IMR-90 (cell line): Measurements from ENCODE around the gene SSBP3. TPM values are rescaled to one million over a fixed set of nuclear protein-coding genes. Genes with fewer than 3 reads are reported as not detected.

Experiments
- ATAC-seq: fragments of 200-7000 bp; cut with Tn5 transposase; 2 replicates; pipeline ENCODE4 v1.9.1; 2020; ENCODE audit warnings: low read depth, mild to moderate bottlenecking, moderate library complexity
- BruUV-seq: library from RNA; stranded (reverse); fragments of 400-500 nt; replicated peaks from 2 replicates; lab custom pipeline; 2021; lab: Mats Ljungman, UMichigan
- CTCF ChIA-PET: fragments of 300-600 bp; formaldehyde crosslinking; extraction: SDS; loops from one replicate; lab custom pipeline; 2021; ENCODE audit warnings: antibody characterized with exemption; lab: Yijun Ruan, JAX
- POLR2A ChIA-PET: fragments of 300-600 bp; sonication (Branson Sonifier 250); formaldehyde crosslinking; loops from one replicate; lab custom pipeline; 2022; ENCODE audit warnings: antibody characterized with exemption; ENCODE audit not compliant: unreplicated experiment; lab: Charles Lee
- DNase-seq: peaks from one replicate; pipeline ENCODE4 v3.0.0; 2013
- H2AFZ ChIP-seq: replicated peaks from 2 replicates; pipeline ENCODE3; 2013; ENCODE audit warnings: low read length, mild to moderate bottlenecking; ENCODE audit not compliant: poor library complexity
- H2AK5ac ChIP-seq: 2 replicates; pipeline ENCODE4 v1.6.1; 2013; ENCODE audit warnings: low read depth, low read length, inconsistent platforms
- H2AK9ac ChIP-seq: replicated peaks from 2 replicates; pipeline ENCODE3; 2013; ENCODE audit warnings: mild to moderate bottlenecking, low read depth, low read length, moderate library complexity; ENCODE audit not compliant: poor library complexity
- H2BK120ac ChIP-seq: 2 replicates; pipeline ENCODE4 v1.6.1; 2013; ENCODE audit warnings: low read depth, low read length, inconsistent platforms
- H2BK15ac ChIP-seq: 3 replicates; pipeline ENCODE4 v1.6.1; 2013; ENCODE audit warnings: low read depth, low read length, inconsistent platforms
- H2BK20ac ChIP-seq: 2 replicates; pipeline ENCODE4 v1.6.1; 2013; ENCODE audit warnings: low read depth, mild to moderate bottlenecking, inconsistent platforms, low read length, moderate library complexity
- H2BK5ac ChIP-seq: 2 replicates; pipeline ENCODE4 v1.6.1; 2013; ENCODE audit warnings: mild to moderate bottlenecking, low read depth, low read length, inconsistent platforms; ENCODE audit not compliant: poor library complexity, severe bottlenecking
- H3K14ac ChIP-seq: replicated peaks from 2 replicates; pipeline ENCODE4 v1.6.1; 2013; ENCODE audit warnings: low read depth, low read length, inconsistent platforms
- H3K18ac ChIP-seq: 2 replicates; pipeline ENCODE4 v1.6.1; 2013; ENCODE audit warnings: low read depth, low read length, control low read depth
- H3K23ac ChIP-seq: 2 replicates; pipeline ENCODE4 v1.6.1; 2013; ENCODE audit warnings: low read depth, low read length, inconsistent platforms
- H3K27ac ChIP-seq: 2 replicates; pipeline ENCODE4 v1.5.1; 2013; ENCODE audit warnings: mild to moderate bottlenecking, control low read depth, low read length; ENCODE audit not compliant: insufficient read depth
- H3K27me3 ChIP-seq: 2 replicates; pipeline ENCODE4 v1.6.1; 2013; ENCODE audit warnings: low read length; ENCODE audit not compliant: control insufficient read depth, insufficient read depth
- H3K36me3 ChIP-seq: 2 replicates; pipeline ENCODE4 v1.6.1; 2013; ENCODE audit warnings: low read length, mixed read lengths; ENCODE audit not compliant: control insufficient read depth, insufficient read depth
- H3K4ac ChIP-seq: 2 replicates; pipeline ENCODE4 v1.6.1; 2013; ENCODE audit warnings: low read depth, low read length, inconsistent platforms
- H3K4me1 ChIP-seq: 2 replicates; pipeline ENCODE4 v1.6.1; 2013; ENCODE audit warnings: low read length, mixed read lengths; ENCODE audit not compliant: control insufficient read depth, insufficient read depth
- H3K4me2 ChIP-seq: 2 replicates; pipeline ENCODE4 v1.6.1; 2013; ENCODE audit warnings: low read depth, mild to moderate bottlenecking, control low read depth, low read length, moderate library complexity
- H3K4me3 ChIP-seq: 2 replicates; pipeline ENCODE4 v1.5.1; 2013; ENCODE audit warnings: low read depth, mild to moderate bottlenecking, control low read depth, low read length, moderate library complexity; ENCODE audit not compliant: insufficient read depth
- H3K56ac ChIP-seq: 2 replicates; pipeline ENCODE4 v1.6.1; 2013; ENCODE audit warnings: low read length, inconsistent platforms; ENCODE audit not compliant: insufficient read depth; ENCODE audit errors: extremely low read depth
- H3K79me1 ChIP-seq, 2 experiments: 2 replicates each; pipeline ENCODE4 v1.6.1; 2013; ENCODE audit warnings: low read length in 2 of 2, inconsistent platforms in 1 of 2, low read depth in 1 of 2
- H3K9ac ChIP-seq: 2 replicates; pipeline ENCODE4 v1.6.1; 2013; ENCODE audit warnings: low read depth, low read length, control low read depth
- H3K9me1 ChIP-seq: 2 replicates; pipeline ENCODE4 v1.6.1; 2013; ENCODE audit warnings: low read length, inconsistent platforms; ENCODE audit not compliant: insufficient read depth
- H3K9me3 ChIP-seq: 2 replicates; pipeline ENCODE4 v1.6.1; 2013; ENCODE audit warnings: low read length; ENCODE audit not compliant: control insufficient read depth, insufficient read depth
- H4K20me1 ChIP-seq: 2 replicates; pipeline ENCODE4 v1.6.1; 2013; ENCODE audit warnings: low read length, inconsistent platforms; ENCODE audit not compliant: insufficient read depth
- H4K5ac ChIP-seq: 2 replicates; pipeline ENCODE4 v1.6.1; 2013; ENCODE audit warnings: mild to moderate bottlenecking, low read depth, low read length, control low read depth
- H4K8ac ChIP-seq, 2 experiments: 2 replicates each; pipeline ENCODE4 v1.6.1; 2013; ENCODE audit warnings: low read depth in 2 of 2, low read length in 2 of 2, control low read depth in 1 of 2, inconsistent platforms in 1 of 2
- H4K91ac ChIP-seq: 2 replicates; pipeline ENCODE4 v1.6.1; 2013; ENCODE audit warnings: low read depth, low read length, inconsistent platforms; ENCODE audit not compliant: insufficient read depth
- BHLHE40 ChIP-seq: fragments of 150-350 bp; IDR thresholded peaks from 2 replicates; pipeline ENCODE4 v1.6.1; 2016; ENCODE audit warnings: mild to moderate bottlenecking, low read depth, low read length
- CEBPB ChIP-seq: IDR thresholded peaks from 2 replicates; pipeline ENCODE4 v1.6.1; 2012; ENCODE audit warnings: low read depth, low read length, improper control_type of control experiment
- CHD1 ChIP-seq: IDR thresholded peaks from 2 replicates; pipeline ENCODE4 v1.6.1; 2012; ENCODE audit warnings: low read depth, low read length, improper control_type of control experiment
- CTCF ChIP-seq: conservative IDR thresholded peaks from 2 replicates; pipeline ENCODE4 v1.5.1; 2012; ENCODE audit warnings: mild to moderate bottlenecking, low read depth, low read length, improper control_type of control experiment
- ELK1 ChIP-seq: fragments of 150-350 bp; IDR thresholded peaks from 2 replicates; pipeline ENCODE4 v1.6.1; 2016; ENCODE audit warnings: low read depth, mild to moderate bottlenecking, low read length, moderate library complexity, borderline replicate concordance
- FOS ChIP-seq: fragments of 150-350 bp; IDR thresholded peaks from 2 replicates; pipeline ENCODE4 v1.6.1; 2016; ENCODE audit warnings: low read depth, low read length
- MAFK ChIP-seq: IDR thresholded peaks from 2 replicates; pipeline ENCODE4 v1.6.1; 2012; ENCODE audit warnings: low read depth, low read length, improper control_type of control experiment
- MAZ ChIP-seq: IDR thresholded peaks from 2 replicates; pipeline ENCODE4 v1.6.1; 2012; ENCODE audit warnings: low read depth, mild to moderate bottlenecking, low read length, improper control_type of control experiment, moderate library complexity, borderline replicate concordance
- NFE2L2 ChIP-seq: fragments of 150-350 bp; IDR thresholded peaks from 2 replicates; pipeline ENCODE4 v1.6.1; 2016; ENCODE audit warnings: low read depth, mild to moderate bottlenecking, low read length
- POLR2A ChIP-seq: IDR thresholded peaks from 2 replicates; pipeline ENCODE4 v1.6.1; 2012; ENCODE audit warnings: mild to moderate bottlenecking, low read depth, low read length
- RAD21 ChIP-seq: IDR thresholded peaks from 2 replicates; pipeline ENCODE4 v1.6.1; 2012; ENCODE audit warnings: low read length, improper control_type of control experiment
- RCOR1 ChIP-seq: IDR thresholded peaks from 2 replicates; pipeline ENCODE4 v1.6.1; 2012; ENCODE audit warnings: mild to moderate bottlenecking, low read length, improper control_type of control experiment; ENCODE audit not compliant: insufficient replicate concordance
- RFX5 ChIP-seq: IDR thresholded peaks from 2 replicates; pipeline ENCODE4 v1.8.0; 2012; ENCODE audit warnings: low read depth, mild to moderate bottlenecking, low read length, moderate library complexity
- USF2 ChIP-seq: fragments of 150-350 bp; IDR thresholded peaks from 2 replicates; pipeline ENCODE4 v1.6.1; 2017; ENCODE audit warnings: mild to moderate bottlenecking, antibody characterized with exemption, low read length, low read depth
- WGBS, 2 experiments: methylation state at CpG; one replicate each; pipeline versions ENCODE4 v1.1.5 to v1.1.7; 2013; ENCODE audit warnings: missing lambda C conversion rate in 2 of 2; ENCODE audit not compliant: insufficient read length in 1 of 2; ENCODE audit errors: extremely low coverage in 2 of 2; 5-methylcytosine and 5-hydroxymethylcytosine counted together
- dilution Hi-C: fragments of 300-500 bp; cut with HindIII; formaldehyde crosslinking; loops from one replicate; pipeline ENCODE4 v1.14.3; 2018; ENCODE audit warnings: low sequenced_read_pairs; ENCODE audit not compliant: unreplicated experiment
- in situ Hi-C: fragments of 300-500 bp; cut with MboI; formaldehyde crosslinking; loops from 3 replicates; pipeline ENCODE4 v1.14.3; 2019; ENCODE audit warnings: low sequenced_read_pairs, inconsistent platforms, mixed read lengths
- intact Hi-C: fragments of 100-400 bp; cut with micrococcal nuclease; formaldehyde crosslinking; loops from 2 replicates; pipeline ENCODE4 v1.10.0; 2022
- polyA plus RNA-seq, 3 experiments: library from polyadenylated mRNA; depleted of rRNA; stranded (reverse); fragments of >200 nt; gene quantifications; 2 replicates each; pipeline ENCODE4 v1.2.3, GENCODE V29; 2012; ENCODE audit warnings: low replicate concordance in 1 of 3
- total RNA-seq: library from RNA; depleted of rRNA; stranded (reverse); fragments of >200 nt; gene quantifications from 2 replicates; pipeline ENCODE4 v1.2.3, GENCODE V29; 2012

The SSBP3 gene
- total and polyA plus RNA-seq, 2 of the 4 experiments (the other 2 are of a cell fraction) = 10.9 to 39.6 TPM

- peak overlapping the region; percentile 72 for H2AK5ac ChIP-seq
- peaks cover 26% of the 10 kb centered on the region for H3K36me3 ChIP-seq
- H2BK20ac ChIP-seq = peak overlapping the region; percentile 62; the same call in 1 of the 2 replicates
- peak overlapping the region; percentile 36; the same call in 1 of the 2 replicates for H3K56ac ChIP-seq
- peaks cover 34 to 64% of the 10 kb centered on the region in 2 experiments for H3K79me1 ChIP-seq
- no CpG with 5 or more reads among the region's 10 CpGs for WGBS, 2 experiments
- H3K18ac ChIP-seq = no peak overlapping the region; the same call in 1 of the 2 replicates
- peak overlapping the region; percentile 62 for H3K9ac ChIP-seq
- peak overlapping the region; percentile 73 for H2AFZ ChIP-seq
- peak overlapping the region; percentile 57 to 69; a peak in 3 of 4 replicates for H4K8ac ChIP-seq
- H3K23ac ChIP-seq = peak overlapping the region; percentile 95
- peak overlapping the region; percentile 60 for H3K4me3 ChIP-seq
- peaks cover 22% of the 10 kb centered on the region for H3K9me1 ChIP-seq
- peaks cover 32% of the 10 kb centered on the region for H4K20me1 ChIP-seq
- H3K4me1 ChIP-seq = peaks cover 20% of the 10 kb centered on the region
- peak overlapping the region; percentile 86; the same call in 1 of the 2 replicates for H3K14ac ChIP-seq
- H4K5ac ChIP-seq = no peak overlapping the region
- H3K4me2 ChIP-seq = peak overlapping the region; percentile 82
- peak overlapping the region; percentile 93 for H2AK9ac ChIP-seq
- intact Hi-C loops (loop anchor here (1.0 to 10.0 kb wide), 4 partner anchors 77 to 539 kb away; no protein-coding TSS in a partner anchor), dilution Hi-C loops (no loop called here), in situ Hi-C loops (no loop called here)
- POLR2A ChIA-PET = interaction anchor here (0.6 to 1.0 kb wide), 2 partner anchors 69 to 151 kb away, joined by 3 to 25 read pairs; no protein-coding TSS in a partner anchor
- H3K27me3 ChIP-seq = no peaks in the 10 kb centered on the region
- peak overlapping the region; percentile 53; the same call in 1 of the 3 replicates for H2BK15ac ChIP-seq
- peak overlapping the region; percentile 51 for H2BK5ac ChIP-seq
- peak overlapping the region; percentile 78 for H3K4ac ChIP-seq
- ATAC-seq (peak; percentile 3; the same call in 1 of the 2 replicates), DNase-seq (peak; percentile 84)
- peak overlapping the region; percentile 53; the same call in 1 of the 2 replicates for H3K27ac ChIP-seq
- BruUV-seq = no TSS peak
- H2BK120ac ChIP-seq = peak overlapping the region; percentile 69
- CTCF ChIA-PET = interaction anchor here (0.9 kb wide), 1 partner anchor 86 kb away, joined by 3 read pairs; no protein-coding TSS in a partner anchor
- no peaks in the 10 kb centered on the region for H3K9me3 ChIP-seq
- H4K91ac ChIP-seq = peak overlapping the region; percentile 56; the same call in 1 of the 2 replicates
- TF ChIP-seq CHD1 = no peak
- TF ChIP-seq MAFK = 0 out of 2 replicates have a peak, but pooled peaks have one; percentile 5
- TF ChIP-seq NFE2L2 = no peak
- TF ChIP-seq CTCF = no peak
- no peak for TF ChIP-seq CEBPB
- peak; percentile 81; the same call in 1 of the 2 replicates for TF ChIP-seq POLR2A
- peak; percentile 43; the same call in 1 of the 2 replicates for TF ChIP-seq MAZ
- TF ChIP-seq BHLHE40 = no peak
- no peak for TF ChIP-seq RFX5
- no peak for TF ChIP-seq FOS
- no peak for TF ChIP-seq RCOR1
- no peak for TF ChIP-seq ELK1
- TF ChIP-seq RAD21 = peak; percentile 17; the same call in 1 of the 2 replicates
- no peak for TF ChIP-seq USF2
Measured at GRCh38 chr1:54403808-54404261, 2.4 kb downstream of the SSBP3 start.
